IPS-18a (cell line): ENCODE data around the gene FBXO21.
"Not testable (repeated sequence)": the region's sequence is repeated elsewhere in the genome, so short reads cannot be mapped to it uniquely, and the experiment has no call there.

Source experiments
- H3K27ac ChIP-seq: one replicate; pipeline ENCODE4 v1.5.1; 2013; ENCODE audit warnings: low read length
- H3K27me3 ChIP-seq: one replicate; pipeline ENCODE4 v1.6.1; 2013; ENCODE audit warnings: mild to moderate bottlenecking, low read length; ENCODE audit not compliant: control insufficient read depth, insufficient read depth
- H3K36me3 ChIP-seq: one replicate; pipeline ENCODE4 v1.6.1; 2013; ENCODE audit warnings: low read depth, low read length; ENCODE audit not compliant: control insufficient read depth
- H3K4me1 ChIP-seq: one replicate; pipeline ENCODE4 v1.6.1; 2013; ENCODE audit warnings: low read depth, low read length; ENCODE audit not compliant: control insufficient read depth
- H3K4me3 ChIP-seq: one replicate; pipeline ENCODE4 v1.5.1; 2013; ENCODE audit warnings: low read length
- H3K9ac ChIP-seq: one replicate; pipeline ENCODE4 v1.6.1; 2013; ENCODE audit warnings: mild to moderate bottlenecking, low read length, moderate library complexity
- H3K9me3 ChIP-seq: one replicate; pipeline ENCODE4 v1.6.1; 2013; ENCODE audit warnings: low read depth, low read length; ENCODE audit not compliant: control insufficient read depth

The FBXO21 gene, protein sequence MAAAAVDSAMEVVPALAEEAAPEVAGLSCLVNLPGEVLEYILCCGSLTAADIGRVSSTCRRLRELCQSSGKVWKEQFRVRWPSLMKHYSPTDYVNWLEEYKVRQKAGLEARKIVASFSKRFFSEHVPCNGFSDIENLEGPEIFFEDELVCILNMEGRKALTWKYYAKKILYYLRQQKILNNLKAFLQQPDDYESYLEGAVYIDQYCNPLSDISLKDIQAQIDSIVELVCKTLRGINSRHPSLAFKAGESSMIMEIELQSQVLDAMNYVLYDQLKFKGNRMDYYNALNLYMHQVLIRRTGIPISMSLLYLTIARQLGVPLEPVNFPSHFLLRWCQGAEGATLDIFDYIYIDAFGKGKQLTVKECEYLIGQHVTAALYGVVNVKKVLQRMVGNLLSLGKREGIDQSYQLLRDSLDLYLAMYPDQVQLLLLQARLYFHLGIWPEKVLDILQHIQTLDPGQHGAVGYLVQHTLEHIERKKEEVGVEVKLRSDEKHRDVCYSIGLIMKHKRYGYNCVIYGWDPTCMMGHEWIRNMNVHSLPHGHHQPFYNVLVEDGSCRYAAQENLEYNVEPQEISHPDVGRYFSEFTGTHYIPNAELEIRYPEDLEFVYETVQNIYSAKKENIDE

DNA sequence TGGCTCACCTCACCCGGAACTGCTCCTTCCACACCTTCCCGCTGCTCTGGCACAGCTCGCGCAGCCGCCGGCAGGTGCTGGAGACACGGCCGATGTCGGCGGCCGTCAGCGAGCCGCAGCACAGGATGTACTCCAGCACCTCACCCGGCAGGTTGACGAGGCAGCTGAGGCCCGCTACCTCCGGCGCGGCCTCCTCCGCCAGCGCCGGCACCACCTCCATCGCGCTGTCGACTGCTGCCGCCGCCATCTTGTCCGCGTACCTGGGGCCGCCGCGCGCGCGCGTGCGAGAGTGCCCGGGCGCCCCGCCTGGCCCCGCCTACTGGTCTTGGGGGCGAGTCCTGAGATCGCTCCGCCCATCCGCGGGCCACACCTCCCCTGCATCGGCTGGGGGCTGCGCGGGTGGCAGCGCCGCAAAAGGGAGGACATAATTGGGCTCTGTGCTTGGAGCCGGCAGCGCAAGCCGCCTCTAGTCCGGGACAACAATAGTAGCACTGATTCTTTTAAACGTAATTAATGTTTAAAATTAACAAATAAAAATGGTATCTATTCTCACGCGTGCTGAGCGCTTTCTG, at the start of gene FBXO21:
Gene FBXO21 (minus strand): TSS at position 261 of the 572 bp plus-strand sequence. CDS start 14 bp downstream, at position 247.
- Histone ChIP-seq H3K9ac (peak within 1 kb of the TSS; percentile 74), H3K4me3 (peak within 1 kb of the TSS; percentile 91), H3K27ac (no peak within 1 kb of the TSS), H3K4me1 (peaks cover 9% of the 10 kb centered on the region), H3K36me3 (peaks cover 16% of the 10 kb centered on the region), H3K27me3 (peaks cover 9% of the 10 kb centered on the region), H3K9me3 (no peaks in the 10 kb centered on the region)

GRCh38 chr12:117236456-117237001, 46.3 kb upstream of the FBXO21 start:
- no peak overlapping the region for H3K9ac ChIP-seq
- no peaks in the 10 kb centered on the region for H3K27me3 ChIP-seq
- H3K4me3 ChIP-seq = no peak overlapping the region
- H3K4me1 ChIP-seq = peaks cover 9% of the 10 kb centered on the region
- no peaks in the 10 kb centered on the region for H3K9me3 ChIP-seq
- H3K36me3 ChIP-seq = no peaks in the 10 kb centered on the region
- H3K27ac ChIP-seq = no peak overlapping the region

GRCh38 chr12:117235261-117235660, 45.0 kb upstream of the FBXO21 start:
- no peak overlapping the region for H3K4me3 ChIP-seq
- H3K9me3 ChIP-seq = no peaks in the 10 kb centered on the region
- H3K27ac ChIP-seq = no peak overlapping the region
- no peaks in the 10 kb centered on the region for H3K36me3 ChIP-seq
- H3K9ac ChIP-seq = no peak overlapping the region
- no peaks in the 10 kb centered on the region for H3K27me3 ChIP-seq
- H3K4me1 ChIP-seq = peaks cover 9% of the 10 kb centered on the region

DNA sequence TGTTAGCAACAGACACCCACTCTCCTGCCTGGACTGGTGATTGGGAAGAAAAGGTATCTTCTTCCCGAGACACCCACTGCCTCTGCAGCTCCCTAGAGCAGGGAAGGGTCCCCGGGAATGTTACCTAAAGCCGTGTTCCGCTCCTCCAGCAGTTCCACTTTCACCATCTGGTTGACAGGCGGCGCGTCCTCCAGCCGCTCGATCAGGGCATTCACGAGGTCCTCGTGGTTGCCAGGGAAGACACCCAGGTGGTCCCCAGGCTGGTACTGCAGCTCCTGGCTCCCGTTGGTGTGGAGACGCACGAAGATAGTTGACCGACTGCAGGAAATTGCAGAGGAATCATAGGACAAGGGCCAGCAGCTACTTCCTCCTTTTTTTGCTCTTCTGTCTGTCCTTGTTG, 44.2 kb upstream of the FBXO21 start:
- H3K9ac ChIP-seq = no peak overlapping the region
- peaks cover 9% of the 10 kb centered on the region for H3K4me1 ChIP-seq
- H3K4me3 ChIP-seq = no peak overlapping the region
- no peaks in the 10 kb centered on the region for H3K9me3 ChIP-seq
- no peak overlapping the region for H3K27ac ChIP-seq
- H3K36me3 ChIP-seq = no peaks in the 10 kb centered on the region
- H3K27me3 ChIP-seq = no peaks in the 10 kb centered on the region

- H3K9me3 ChIP-seq = no peaks in the 10 kb centered on the region
- no peak overlapping the region for H3K27ac ChIP-seq
- H3K4me3 ChIP-seq = no peak overlapping the region
- H3K4me1 ChIP-seq = peaks cover 9% of the 10 kb centered on the region
- no peak overlapping the region for H3K9ac ChIP-seq
- H3K27me3 ChIP-seq = no peaks in the 10 kb centered on the region
- H3K36me3 ChIP-seq = no peaks in the 10 kb centered on the region
Observed at GRCh38 chr12:117231750-117232149, 41.5 kb upstream of the FBXO21 start.

- H3K9me3 ChIP-seq = no peaks in the 10 kb centered on the region
- no peaks in the 10 kb centered on the region for H3K4me1 ChIP-seq
Observed at GRCh38 chr12:117228239-117228638, 38.0 kb upstream of the FBXO21 start.

GRCh38 chr12:117227000-117227653, 36.9 kb upstream of the FBXO21 start:
- Histone ChIP-seq H3K36me3 (no peaks in the 10 kb centered on the region), H3K4me3 (no peak overlapping the region), H3K4me1 (no peaks in the 10 kb centered on the region), H3K27me3 (no peaks in the 10 kb centered on the region), H3K9ac (no peak overlapping the region), H3K9me3 (no peaks in the 10 kb centered on the region), H3K27ac (no peak overlapping the region)

More at GRCh38 chr12:117228239-117228638, 38.0 kb upstream of the FBXO21 start:
- Histone ChIP-seq H3K4me3 (no peak overlapping the region), H3K36me3 (no peaks in the 10 kb centered on the region), H3K9ac (no peak overlapping the region), H3K27ac (no peak overlapping the region), H3K27me3 (no peaks in the 10 kb centered on the region)

DNA sequence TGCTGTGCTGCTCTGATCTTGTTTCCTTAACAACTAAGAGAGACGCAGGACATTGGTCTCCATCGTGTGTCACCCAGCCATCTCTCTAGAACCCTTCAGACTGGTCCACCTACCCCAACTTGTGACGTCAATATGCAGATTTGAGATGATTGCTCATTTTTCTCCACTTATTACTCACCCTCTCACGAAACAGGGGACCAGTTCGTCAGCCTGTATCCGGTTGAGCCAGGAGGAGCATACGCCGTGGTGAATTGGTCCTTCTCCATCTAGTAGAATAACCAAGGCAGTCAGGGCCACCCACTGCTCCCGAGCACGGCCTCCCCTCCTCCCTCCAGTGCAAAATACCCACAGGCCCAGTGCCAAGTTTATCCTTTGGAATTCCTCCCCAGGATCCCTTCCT, 36.2 kb upstream of the FBXO21 start:
- Histone ChIP-seq H3K27me3 (no peaks in the 10 kb centered on the region), H3K36me3 (no peaks in the 10 kb centered on the region), H3K9me3 (no peaks in the 10 kb centered on the region), H3K4me1 (no peaks in the 10 kb centered on the region), H3K27ac (no peak overlapping the region), H3K4me3 (no peak overlapping the region), H3K9ac (no peak overlapping the region)

DNA sequence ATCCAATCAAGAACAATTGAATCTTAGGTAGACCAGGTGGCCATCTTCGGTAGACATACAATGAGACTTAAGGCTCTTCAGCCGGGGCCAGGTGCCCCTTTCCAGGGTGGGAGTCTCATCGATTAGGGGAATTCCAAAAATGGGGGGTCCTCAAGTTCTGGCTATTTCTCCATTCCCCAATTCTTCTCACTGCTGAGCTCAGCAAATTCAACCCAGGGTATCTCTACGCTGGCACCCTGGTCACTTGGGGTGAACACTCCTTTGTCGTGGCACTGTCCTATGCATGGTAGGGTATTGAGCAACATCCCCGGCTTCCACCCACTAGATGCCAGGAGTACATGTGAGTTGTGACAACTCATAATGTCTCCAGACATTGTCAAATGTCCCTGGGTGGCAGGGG, 34.9 kb upstream of the FBXO21 start:
- no peak overlapping the region for H3K27ac ChIP-seq
- no peaks in the 10 kb centered on the region for H3K36me3 ChIP-seq
- no peaks in the 10 kb centered on the region for H3K9me3 ChIP-seq
- H3K4me1 ChIP-seq = no peaks in the 10 kb centered on the region
- no peak overlapping the region for H3K4me3 ChIP-seq
- H3K27me3 ChIP-seq = no peaks in the 10 kb centered on the region
- H3K9ac ChIP-seq = no peak overlapping the region

GRCh38 chr12:117220947-117221346, 30.7 kb upstream of the FBXO21 start:
- H3K4me1 ChIP-seq, H3K9me3 ChIP-seq, H3K9ac ChIP-seq, H3K36me3 ChIP-seq, H3K4me3 ChIP-seq, H3K27ac ChIP-seq, H3K27me3 ChIP-seq: not testable (repeated sequence)

GRCh38 chr12:117218149-117218548, 27.9 kb upstream of the FBXO21 start:
- H3K9me3 ChIP-seq = no peaks in the 10 kb centered on the region
- H3K27ac ChIP-seq = no peak overlapping the region
- H3K27me3 ChIP-seq = no peaks in the 10 kb centered on the region

More at GRCh38 chr12:117218149-117218548, 27.9 kb upstream of the FBXO21 start:
- no peak overlapping the region for H3K4me3 ChIP-seq
- no peaks in the 10 kb centered on the region for H3K4me1 ChIP-seq
- no peaks in the 10 kb centered on the region for H3K36me3 ChIP-seq
- no peak overlapping the region for H3K9ac ChIP-seq
